BJ (cell line): Measurements from ENCODE around the gene S100A8. TPM values are rescaled to one million over a fixed set of nuclear protein-coding genes. Genes with fewer than 3 reads are reported as not detected.

Experiments used
- CTCF ChIA-PET: fragments of 350-600 bp; formaldehyde crosslinking; extraction: SDS; loops from one replicate; lab custom pipeline; 2021; ENCODE audit warnings: antibody characterized with exemption, inconsistent platforms; lab: Yijun Ruan, JAX
- POLR2A ChIA-PET: fragments of 300-600 bp; sonication (Branson Sonifier 250); formaldehyde crosslinking; extraction: SDS; loops from one replicate; lab custom pipeline; 2021; ENCODE audit warnings: antibody characterized with exemption; lab: Charles Lee
- DNase-seq: peaks from one replicate; pipeline ENCODE4 v3.0.0-alpha.2; 2011; ENCODE audit warnings: low read depth
- H3K27me3 ChIP-seq: 2 replicates; pipeline ENCODE4 v1.6.0; 2011; ENCODE audit warnings: low read length; ENCODE audit not compliant: control insufficient read depth, insufficient read depth
- H3K36me3 ChIP-seq: 2 replicates; pipeline ENCODE4 v1.5.1; 2011; ENCODE audit warnings: low read length; ENCODE audit not compliant: control insufficient read depth, insufficient read depth
- H3K4me3 ChIP-seq: 2 replicates; pipeline ENCODE4 v1.5.1; 2011; ENCODE audit warnings: low read depth, mild to moderate bottlenecking, control low read depth, low read length
- polyA plus RNA-seq: library from polyadenylated mRNA; depleted of rRNA; stranded (reverse); fragments of >200 nt; gene quantifications from 2 replicates; pipeline ENCODE4 v1.2.3, GENCODE V29; 2011
- TF ChIP-seq, protein P1 (sequence below): IDR thresholded peaks from 2 replicates; pipeline ENCODE4 v1.5.1; 2011; ENCODE audit warnings: low read depth, mild to moderate bottlenecking, control low read depth, inconsistent platforms, low read length, moderate library complexity; ENCODE audit not compliant: insufficient read depth

S100A8 gene
- polyA plus RNA-seq, 1 experiment: not detected

DNA sequence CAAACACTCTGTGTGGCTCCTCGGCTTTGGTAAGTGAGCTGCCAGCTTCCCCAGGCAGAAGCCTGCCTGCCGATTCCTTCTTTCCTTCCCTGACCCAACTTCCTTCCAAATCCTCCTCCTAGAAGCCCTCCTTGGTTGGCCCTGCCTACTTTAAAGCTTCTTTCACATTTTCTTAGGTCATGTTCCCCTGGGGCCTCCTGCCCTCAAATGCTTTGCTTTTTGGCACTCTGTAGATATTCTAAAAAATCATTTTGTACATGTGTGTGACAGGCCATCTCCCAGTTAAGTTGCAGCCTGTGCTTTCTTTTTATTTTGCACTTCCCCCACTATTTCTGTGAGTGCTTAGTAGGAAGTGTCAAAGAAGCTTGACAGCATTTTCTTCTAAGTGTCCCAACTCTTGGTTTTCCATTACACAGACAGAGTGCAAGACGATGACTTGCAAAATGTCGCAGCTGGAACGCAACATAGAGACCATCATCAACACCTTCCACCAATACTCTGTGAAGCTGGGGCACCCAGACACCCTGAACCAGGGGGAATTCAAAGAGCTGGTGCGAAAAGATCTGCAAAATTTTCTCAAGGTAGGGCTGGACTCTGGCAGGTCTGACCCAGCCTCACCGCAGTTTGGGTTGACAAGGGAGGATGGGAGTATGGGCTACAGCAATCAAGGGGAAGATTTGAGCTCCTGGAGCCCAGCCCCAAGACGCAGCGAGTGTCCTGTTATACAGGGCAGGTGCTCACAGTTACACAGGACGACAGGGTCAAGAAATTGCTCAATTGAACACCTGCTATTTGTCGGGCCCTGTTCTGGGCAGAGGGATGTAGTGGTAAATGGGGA is 32.8 kb downstream of the S100A8 start, which contains the start of gene S100A9:
S100A9 (plus strand) TSS at position 2 of the 838 bp plus-strand sequence; CDS start at position 432, 430 bp downstream.
- ChIA-PET CTCF (interaction anchor here (17.9 kb wide), 1 partner anchor 138 kb away, joined by 404 read pairs; no protein-coding TSS in a partner anchor), POLR2A (interaction anchor here (0.7 kb wide), 1 partner anchor 241 kb away, joined by 4 read pairs; no protein-coding TSS in a partner anchor)
- H3K27me3 ChIP-seq: peaks cover 5% of the 10 kb centered on the region; the same call in 1 of the 2 replicates

DNA sequence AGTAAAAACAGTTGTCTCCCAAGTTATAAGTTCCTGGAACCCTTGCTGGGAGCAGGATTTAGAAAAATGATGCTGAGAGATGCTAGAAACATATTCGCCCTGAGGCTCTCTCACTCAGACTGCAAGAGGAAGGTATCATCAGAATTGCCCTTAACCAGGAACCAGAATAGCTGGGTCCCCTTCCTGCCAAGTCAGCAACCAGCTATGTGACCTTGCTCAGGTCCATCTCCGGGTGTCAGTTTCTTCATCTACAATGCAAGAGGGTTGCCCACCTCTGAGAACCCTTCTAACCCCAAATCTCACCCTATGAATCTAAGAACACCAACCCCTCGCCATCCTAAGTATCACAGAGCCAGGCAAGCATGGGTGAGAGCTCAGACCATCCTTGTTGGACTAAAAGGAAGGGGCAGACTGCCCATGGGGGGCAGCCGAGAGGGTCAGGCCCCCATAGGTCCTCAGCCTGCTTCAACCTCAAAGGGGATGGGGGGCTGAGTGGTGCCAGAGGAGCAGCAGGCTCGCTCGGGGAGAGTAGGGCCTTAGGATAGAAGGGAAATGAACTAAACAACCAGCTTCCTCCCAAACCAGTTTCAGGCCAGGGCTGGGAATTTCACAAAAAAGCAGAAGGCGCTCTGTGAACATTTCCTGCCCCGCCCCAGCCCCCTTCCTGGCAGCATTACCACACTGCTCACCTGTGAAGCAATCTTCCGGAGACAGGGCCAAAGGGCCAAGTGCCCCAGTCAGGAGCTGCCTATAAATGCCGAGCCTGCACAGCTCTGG is 33.6 kb downstream of the S100A8 start:
- ChIA-PET CTCF (interaction anchor here (17.9 kb wide), 1 partner anchor 139 kb away, joined by 404 read pairs; no protein-coding TSS in a partner anchor), POLR2A (no interaction called here)
- DNase-seq: no peak
- Histone ChIP-seq H3K36me3 (no peaks in the 10 kb centered on the region), H3K27me3 (peaks cover 2% of the 10 kb centered on the region; the same call in 1 of the 2 replicates), H3K4me3 (no peak overlapping the region)
- TF ChIP-seq, protein P1, sequence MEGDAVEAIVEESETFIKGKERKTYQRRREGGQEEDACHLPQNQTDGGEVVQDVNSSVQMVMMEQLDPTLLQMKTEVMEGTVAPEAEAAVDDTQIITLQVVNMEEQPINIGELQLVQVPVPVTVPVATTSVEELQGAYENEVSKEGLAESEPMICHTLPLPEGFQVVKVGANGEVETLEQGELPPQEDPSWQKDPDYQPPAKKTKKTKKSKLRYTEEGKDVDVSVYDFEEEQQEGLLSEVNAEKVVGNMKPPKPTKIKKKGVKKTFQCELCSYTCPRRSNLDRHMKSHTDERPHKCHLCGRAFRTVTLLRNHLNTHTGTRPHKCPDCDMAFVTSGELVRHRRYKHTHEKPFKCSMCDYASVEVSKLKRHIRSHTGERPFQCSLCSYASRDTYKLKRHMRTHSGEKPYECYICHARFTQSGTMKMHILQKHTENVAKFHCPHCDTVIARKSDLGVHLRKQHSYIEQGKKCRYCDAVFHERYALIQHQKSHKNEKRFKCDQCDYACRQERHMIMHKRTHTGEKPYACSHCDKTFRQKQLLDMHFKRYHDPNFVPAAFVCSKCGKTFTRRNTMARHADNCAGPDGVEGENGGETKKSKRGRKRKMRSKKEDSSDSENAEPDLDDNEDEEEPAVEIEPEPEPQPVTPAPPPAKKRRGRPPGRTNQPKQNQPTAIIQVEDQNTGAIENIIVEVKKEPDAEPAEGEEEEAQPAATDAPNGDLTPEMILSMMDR: no peak

More for the DNA sequence above, 32.8 kb downstream of the S100A8 start, which contains the start of gene S100A9:
- Histone ChIP-seq H3K36me3 (no peaks in the 10 kb centered on the region), H3K4me3 (no peak within 1 kb of the TSS)
- no peak for DNase-seq
- TF ChIP-seq, protein P1: no peak

DNA sequence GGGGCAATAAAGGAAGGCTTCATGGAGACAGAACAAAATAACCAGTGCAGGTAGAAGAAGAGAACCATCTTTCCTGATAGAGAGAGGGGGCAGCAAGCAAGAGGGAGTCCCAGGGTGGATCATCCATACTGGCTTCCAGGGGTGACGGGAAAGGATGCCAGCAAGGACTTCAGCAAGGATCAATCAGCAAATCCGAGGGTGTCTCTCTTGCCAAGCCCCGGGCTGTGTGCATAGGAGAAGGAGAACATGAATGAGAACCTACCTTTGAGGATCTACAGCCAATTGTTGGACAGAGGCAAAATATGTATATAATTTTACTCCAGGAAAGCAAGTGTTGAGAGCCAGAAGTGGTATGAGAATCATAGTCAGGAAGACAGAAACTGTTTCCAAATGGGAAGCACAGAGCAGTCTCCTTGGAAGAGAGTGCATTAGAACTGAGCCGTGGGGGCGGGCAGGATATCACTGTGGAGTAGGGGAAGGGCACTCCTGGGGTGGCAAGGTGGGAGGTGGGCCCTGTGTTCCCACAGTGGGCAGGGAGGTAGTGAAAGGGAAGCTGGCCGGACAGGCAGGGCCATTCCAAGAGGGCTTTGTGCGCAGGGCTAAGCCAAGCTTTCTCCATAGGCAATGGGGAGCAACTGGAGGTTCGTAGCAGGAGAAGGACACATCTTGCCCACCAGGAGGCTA is 34.3 kb downstream of the S100A8 start:
- CTCF ChIA-PET: interaction anchor here (1.3 to 17.9 kb wide), 3 partner anchors 13 to 139 kb away, joined by 3 to 404 read pairs (median 4); no protein-coding TSS in a partner anchor
- H3K4me3 ChIP-seq: no peak overlapping the region

DNA sequence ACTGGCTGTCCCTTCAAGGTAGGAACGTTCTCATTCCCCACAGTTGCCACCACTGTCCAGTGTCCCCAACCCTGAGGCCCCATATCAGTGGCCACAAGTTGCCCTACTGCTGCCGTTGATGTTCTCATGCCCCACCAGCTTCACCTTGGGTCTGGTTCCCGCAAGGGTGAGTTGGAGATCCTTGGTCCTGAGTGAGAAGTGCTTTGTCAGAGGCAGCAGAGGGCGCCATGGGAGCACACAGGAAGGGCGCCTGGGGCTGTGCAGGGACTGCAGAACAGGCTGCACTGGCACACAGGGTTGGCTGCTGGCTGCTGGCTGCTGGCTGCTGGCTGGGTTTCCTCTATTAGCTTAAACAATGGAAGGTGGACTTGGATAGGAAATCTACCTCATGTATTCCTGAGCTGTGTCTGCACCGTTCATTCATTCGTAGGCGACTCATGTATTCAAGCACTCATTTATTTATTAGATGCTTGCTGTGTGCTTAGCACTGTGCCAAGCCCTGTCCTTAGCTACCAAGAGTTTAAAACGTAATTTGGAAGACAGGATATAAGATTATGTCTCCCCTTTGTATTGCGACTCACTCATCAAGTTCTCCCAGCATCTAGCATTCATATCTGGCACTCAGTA is 35.3 kb downstream of the S100A8 start:
- Histone ChIP-seq H3K4me3 (no peak overlapping the region), H3K27me3 (peaks cover 5% of the 10 kb centered on the region; the same call in 1 of the 2 replicates), H3K36me3 (no peaks in the 10 kb centered on the region)
- ChIA-PET POLR2A (no interaction called here), CTCF (interaction anchor here (0.7 to 17.9 kb wide), 13 partner anchors 10 to 396 kb away, joined by 3 to 404 read pairs (median 4); partner anchors contain the start of gene ILF2)
- DNase-seq: no peak
- TF ChIP-seq, protein P1: peak; percentile 62

More for the DNA sequence above, 34.3 kb downstream of the S100A8 start:
- Histone ChIP-seq H3K27me3 (peaks cover 2% of the 10 kb centered on the region; the same call in 1 of the 2 replicates), H3K36me3 (no peaks in the 10 kb centered on the region)
- POLR2A ChIA-PET: no interaction called here
- no peak for DNase-seq
- TF ChIP-seq, protein P1: no peak
